GM12864 (cell line): ENCODE measurements around the gene DOK4.
A peak's percentile ranks its signal among the peaks of the same experiment; 100 is the strongest.
"Not testable (repeated sequence)": the region's sequence is repeated elsewhere in the genome, so short reads cannot be mapped to it uniquely, and the experiment has no call there.

Source experiments
- DNase-seq: peaks from one replicate; pipeline ENCODE4 v3.0.0-alpha.2; 2011; ENCODE audit warnings: low read depth
- H3K4me3 ChIP-seq: 2 replicates; pipeline ENCODE4 v1.5.1; 2011; ENCODE audit warnings: mild to moderate bottlenecking, low read depth, low read length, control low read depth
- TF ChIP-seq, protein P1 (sequence below): IDR thresholded peaks from 2 replicates; pipeline ENCODE4 v1.5.1; 2011; ENCODE audit warnings: low read depth, mild to moderate bottlenecking, moderate library complexity, low read length, control low read depth, inconsistent platforms; ENCODE audit errors: missing control alignments

The DOK4 gene

DNA sequence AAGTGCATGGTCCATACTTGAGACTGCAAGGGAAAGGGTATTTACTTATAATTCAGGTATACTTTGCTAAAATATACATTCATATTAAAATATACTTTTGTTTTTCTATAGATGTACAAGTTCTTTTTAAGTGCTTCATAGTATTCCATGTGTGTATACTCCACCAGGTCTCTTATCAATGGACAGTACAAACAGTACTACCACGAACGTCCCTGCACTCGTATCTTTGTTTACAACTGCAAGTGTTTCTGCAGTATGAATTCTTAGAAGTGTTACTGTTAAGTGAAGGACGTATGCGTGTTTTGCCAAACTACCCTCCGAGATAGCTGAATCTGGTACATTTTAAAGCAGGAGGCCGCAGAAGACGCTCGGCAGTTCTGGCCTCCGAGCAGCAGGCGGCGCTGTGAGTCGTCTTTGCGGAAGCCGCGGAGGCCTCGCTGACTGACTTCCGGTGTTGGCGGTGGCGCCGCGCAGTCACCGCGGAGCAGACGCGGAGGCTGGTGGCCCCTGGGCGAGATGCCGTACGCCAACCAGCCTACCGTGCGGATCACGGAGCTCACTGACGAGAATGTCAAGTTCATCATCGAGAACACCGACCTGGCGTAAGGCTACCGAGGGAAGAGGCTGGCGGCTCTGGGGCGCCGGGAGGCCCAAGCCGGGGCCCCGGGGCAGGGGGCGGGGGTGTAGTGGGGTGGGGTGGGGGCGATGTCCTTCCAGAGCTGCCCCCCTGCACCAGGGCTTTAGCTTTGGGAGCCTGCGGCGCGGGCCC is 23.9 kb downstream of the DOK4 start, which contains the start of gene POLR2C:
TSS of gene POLR2C (plus strand) at position 471 of the 769 bp plus-strand sequence. CDS start at position 517, 46 bp downstream.
- peak; percentile 65 for DNase-seq
- peak within 1 kb of the TSS; percentile 88 for H3K4me3 ChIP-seq
- TF ChIP-seq, protein P1, sequence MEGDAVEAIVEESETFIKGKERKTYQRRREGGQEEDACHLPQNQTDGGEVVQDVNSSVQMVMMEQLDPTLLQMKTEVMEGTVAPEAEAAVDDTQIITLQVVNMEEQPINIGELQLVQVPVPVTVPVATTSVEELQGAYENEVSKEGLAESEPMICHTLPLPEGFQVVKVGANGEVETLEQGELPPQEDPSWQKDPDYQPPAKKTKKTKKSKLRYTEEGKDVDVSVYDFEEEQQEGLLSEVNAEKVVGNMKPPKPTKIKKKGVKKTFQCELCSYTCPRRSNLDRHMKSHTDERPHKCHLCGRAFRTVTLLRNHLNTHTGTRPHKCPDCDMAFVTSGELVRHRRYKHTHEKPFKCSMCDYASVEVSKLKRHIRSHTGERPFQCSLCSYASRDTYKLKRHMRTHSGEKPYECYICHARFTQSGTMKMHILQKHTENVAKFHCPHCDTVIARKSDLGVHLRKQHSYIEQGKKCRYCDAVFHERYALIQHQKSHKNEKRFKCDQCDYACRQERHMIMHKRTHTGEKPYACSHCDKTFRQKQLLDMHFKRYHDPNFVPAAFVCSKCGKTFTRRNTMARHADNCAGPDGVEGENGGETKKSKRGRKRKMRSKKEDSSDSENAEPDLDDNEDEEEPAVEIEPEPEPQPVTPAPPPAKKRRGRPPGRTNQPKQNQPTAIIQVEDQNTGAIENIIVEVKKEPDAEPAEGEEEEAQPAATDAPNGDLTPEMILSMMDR, result peak; percentile 97

DNA sequence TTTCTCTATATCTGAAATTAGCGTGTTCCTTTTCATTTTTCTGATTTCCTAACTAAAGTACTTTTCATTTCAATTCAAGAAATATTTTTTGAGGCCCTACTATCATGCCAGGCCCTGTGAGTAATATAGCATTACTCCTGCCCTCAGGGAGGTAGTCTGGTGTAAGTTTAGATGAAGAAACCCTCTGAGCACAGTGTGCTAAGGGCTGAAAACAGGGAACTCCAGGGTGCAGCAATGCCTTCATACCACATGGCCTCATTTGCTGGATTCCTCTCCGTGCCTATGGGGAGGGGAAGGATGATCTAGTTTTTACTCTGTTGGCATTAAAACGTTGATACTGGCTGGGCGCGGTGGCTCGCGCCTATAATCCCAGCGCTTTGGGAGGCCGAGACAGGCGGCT is 34.3 kb downstream of the DOK4 start:
- TF ChIP-seq, protein P1, result no peak
- H3K4me3 ChIP-seq, result no peak overlapping the region
- no peak for DNase-seq

- peak; percentile 78 for DNase-seq
- TF ChIP-seq, protein P1, result no peak
- peak within 1 kb of the TSS; percentile 80 for H3K4me3 ChIP-seq
Measured at GRCh38 chr16:57447186-57447962, 38.9 kb downstream of the DOK4 start, which contains the start of the genes CIAPIN1 and COQ9. Gene CIAPIN1 (minus strand): TSS chr16:57447385. CDS start chr16:57440928, 6,457 bp downstream. Gene COQ9 (plus strand): TSS chr16:57447479. CDS start chr16:57447506, 27 bp downstream.

GRCh38 chr16:57446531-57447185 is 39.6 kb downstream of the DOK4 start:
- DNase-seq, result no peak
- H3K4me3 ChIP-seq, result peak overlapping the region; percentile 80
- TF ChIP-seq, protein P1, result no peak

DNA sequence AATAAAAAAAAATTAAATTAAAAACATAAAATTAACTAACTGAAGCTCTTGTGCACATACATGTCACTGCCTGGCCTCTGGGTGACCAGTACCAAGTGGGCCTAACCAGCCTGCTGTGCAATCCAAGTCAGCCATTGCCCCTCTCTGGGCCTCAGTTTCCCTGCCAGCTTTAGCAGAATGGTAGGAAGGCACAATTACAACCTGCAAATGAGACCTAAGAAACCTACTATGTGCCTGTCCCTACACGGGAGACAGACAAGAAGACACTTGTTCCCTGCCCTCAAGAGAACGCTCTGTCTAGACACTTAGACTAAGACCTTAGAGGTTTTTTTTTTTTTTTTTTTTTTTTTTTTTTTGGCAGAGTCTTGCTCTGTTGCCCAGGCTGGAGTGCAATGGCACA is 40.8 kb downstream of the DOK4 start:
- DNase-seq, result no peak
- no peak overlapping the region for H3K4me3 ChIP-seq
- TF ChIP-seq, protein P1, result no peak

- TF ChIP-seq, protein P1, result no peak
- DNase-seq, result no peak
- no peak overlapping the region for H3K4me3 ChIP-seq
Measured at GRCh38 chr16:57444711-57445110, 41.6 kb downstream of the DOK4 start.

- H3K4me3 ChIP-seq, DNase-seq: not testable (repeated sequence)
Measured at GRCh38 chr16:57440551-57440950, 45.7 kb downstream of the DOK4 start.

GRCh38 chr16:57439947-57440346 is 46.3 kb downstream of the DOK4 start:
- not testable (repeated sequence) for DNase-seq, H3K4me3 ChIP-seq
